ENCODE measurements around the gene UBE4A.

The UBE4A gene, protein sequence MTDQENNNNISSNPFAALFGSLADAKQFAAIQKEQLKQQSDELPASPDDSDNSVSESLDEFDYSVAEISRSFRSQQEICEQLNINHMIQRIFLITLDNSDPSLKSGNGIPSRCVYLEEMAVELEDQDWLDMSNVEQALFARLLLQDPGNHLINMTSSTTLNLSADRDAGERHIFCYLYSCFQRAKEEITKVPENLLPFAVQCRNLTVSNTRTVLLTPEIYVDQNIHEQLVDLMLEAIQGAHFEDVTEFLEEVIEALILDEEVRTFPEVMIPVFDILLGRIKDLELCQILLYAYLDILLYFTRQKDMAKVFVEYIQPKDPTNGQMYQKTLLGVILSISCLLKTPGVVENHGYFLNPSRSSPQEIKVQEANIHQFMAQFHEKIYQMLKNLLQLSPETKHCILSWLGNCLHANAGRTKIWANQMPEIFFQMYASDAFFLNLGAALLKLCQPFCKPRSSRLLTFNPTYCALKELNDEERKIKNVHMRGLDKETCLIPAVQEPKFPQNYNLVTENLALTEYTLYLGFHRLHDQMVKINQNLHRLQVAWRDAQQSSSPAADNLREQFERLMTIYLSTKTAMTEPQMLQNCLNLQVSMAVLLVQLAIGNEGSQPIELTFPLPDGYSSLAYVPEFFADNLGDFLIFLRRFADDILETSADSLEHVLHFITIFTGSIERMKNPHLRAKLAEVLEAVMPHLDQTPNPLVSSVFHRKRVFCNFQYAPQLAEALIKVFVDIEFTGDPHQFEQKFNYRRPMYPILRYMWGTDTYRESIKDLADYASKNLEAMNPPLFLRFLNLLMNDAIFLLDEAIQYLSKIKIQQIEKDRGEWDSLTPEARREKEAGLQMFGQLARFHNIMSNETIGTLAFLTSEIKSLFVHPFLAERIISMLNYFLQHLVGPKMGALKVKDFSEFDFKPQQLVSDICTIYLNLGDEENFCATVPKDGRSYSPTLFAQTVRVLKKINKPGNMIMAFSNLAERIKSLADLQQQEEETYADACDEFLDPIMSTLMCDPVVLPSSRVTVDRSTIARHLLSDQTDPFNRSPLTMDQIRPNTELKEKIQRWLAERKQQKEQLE

DNA sequence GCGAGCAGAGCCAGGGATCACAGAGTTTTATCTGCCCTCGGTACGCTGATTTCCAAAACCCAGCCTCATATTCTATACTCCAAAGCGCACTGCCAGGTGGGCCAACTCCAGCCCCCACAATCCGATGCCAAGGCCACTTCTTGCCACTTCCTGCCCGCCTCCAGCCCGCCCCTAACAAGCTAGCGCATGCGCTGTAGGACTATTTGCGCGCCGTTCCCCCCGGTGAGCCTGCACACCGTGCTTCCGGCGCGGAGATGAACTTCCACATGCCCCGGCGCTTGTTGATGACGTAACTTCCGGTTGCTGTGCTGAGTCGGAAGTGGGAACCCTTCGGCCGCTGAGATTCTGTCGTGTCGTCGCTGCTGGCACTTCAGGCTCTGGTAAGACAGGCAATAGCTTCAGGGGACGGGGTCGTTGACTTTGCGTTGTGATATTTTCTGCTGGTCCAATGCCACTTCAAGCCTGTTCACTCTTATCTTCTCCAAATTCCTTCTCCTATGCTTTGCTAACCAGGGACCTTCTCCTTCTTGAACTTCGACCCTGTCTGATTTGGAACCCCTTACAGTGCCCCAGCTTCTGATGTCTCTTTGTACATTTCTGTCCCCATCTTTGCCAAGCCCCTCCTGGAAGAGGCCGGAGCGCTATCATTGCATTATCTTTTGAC is at the start of gene UBE4A:
Gene UBE4A, plus strand, starts transcription at position 306 of the 664 bp plus-strand sequence. CDS start 5,481 bp downstream, outside the sequence.
- peak; percentile 98 to 99 for DNase-seq

GRCh38 chr11:118310271-118310670 is 49.1 kb upstream of the UBE4A start:
- DNase-seq = no peak

DNA sequence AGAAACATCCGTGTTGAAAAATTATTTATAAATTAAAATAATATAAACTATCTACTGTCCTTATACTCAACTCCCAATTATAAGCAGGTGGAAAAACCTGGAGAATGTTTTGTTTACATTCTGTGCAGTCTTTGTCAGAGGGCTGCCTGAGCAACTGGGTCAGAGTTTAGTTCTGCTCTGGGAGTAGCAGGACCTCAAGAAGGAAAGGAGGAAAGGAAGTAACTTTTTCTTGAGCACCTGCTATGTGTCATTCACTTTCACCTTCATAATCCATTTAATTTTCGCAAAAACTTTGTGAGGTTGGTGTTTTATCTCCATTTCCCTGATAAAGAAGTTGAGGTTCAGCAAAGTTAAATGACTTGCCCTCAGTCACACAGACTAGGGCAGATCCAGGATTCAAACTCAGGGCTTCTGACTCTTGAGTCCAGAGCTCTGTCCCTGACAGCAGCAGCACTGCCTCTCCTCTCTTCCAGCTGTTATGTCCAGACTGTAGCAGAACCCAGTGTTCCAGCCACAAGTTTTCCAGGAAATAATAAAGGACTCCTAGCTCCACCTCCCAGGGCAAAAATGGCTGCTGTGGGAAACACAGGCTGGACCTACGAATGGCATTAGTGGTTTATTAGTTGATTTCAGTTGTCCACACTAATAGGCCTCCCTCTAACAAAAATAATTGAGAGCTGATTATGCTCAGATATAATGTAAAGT is 48.5 kb upstream of the UBE4A start:
- DNase-seq = no peak

- no peak for DNase-seq
Measured at GRCh38 chr11:118311518-118311917, 47.9 kb upstream of the UBE4A start.

GRCh38 chr11:118312328-118312727 is 47.1 kb upstream of the UBE4A start:
- DNase-seq = no peak

DNA sequence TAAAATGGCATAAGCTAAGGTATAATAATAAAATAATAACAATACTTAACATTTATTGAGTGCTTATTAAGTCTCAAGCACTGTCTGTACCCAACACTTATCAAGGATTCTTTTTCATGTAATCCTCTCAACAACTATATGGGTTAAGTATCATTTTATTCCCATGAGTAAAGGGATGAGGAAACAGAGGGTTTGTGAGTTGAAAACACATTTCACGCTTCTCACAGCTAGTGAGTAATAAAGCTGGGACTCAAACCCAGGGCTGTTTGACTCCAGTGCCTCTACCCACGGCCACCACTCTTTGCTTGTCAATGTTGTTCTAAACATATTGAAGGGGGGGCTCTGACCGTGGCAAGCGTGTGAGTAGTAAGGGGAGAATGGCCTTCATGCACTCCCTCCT is 46.2 kb upstream of the UBE4A start:
- no peak for DNase-seq

DNA sequence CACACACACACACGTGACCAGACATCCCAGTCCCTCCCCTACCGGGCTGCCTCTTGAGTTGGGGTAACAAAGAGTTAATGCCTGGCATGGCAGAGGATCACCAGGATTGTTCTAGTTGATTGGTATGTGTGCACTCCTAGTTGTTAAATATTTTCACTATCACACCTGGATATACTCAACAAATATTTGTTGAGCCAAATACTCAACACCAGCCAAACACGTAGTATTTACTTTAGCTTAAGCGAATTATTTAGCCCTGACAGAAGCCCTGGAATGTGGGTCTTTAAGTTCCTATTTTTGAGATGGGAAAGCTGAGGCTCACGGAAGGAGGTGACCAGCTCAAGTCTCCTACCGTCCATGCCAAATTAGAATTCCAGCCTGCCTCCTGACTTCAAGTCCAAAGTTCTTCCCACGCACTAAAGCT is 44.4 kb upstream of the UBE4A start:
- no peak for DNase-seq

DNA sequence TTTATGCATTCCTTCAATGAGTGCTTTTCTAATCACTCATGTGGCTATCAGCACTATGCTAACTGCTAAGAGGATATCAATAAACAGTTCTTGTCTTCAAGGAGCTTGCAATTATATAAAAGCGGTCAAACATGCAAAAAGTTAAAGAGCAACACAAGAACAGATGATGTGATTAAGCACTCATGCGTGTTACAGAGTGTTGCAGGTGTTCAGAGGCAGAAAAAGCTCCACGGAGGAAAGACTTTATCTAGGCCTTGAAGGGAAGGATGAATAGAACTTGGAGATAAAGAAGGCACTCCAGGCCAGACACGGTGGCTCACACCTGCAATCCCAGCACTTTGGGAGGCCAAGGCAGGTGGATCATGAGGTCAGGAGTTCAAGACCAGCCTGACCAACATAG is 41.3 kb upstream of the UBE4A start:
- DNase-seq = no peak

- no peak for DNase-seq
Measured at GRCh38 chr11:118318581-118319336, 40.6 kb upstream of the UBE4A start.

GRCh38 chr11:118319337-118319707 is 40.1 kb upstream of the UBE4A start:
- no peak for DNase-seq

GRCh38 chr11:118320515-118320914 is 38.9 kb upstream of the UBE4A start:
- no peak for DNase-seq

DNA sequence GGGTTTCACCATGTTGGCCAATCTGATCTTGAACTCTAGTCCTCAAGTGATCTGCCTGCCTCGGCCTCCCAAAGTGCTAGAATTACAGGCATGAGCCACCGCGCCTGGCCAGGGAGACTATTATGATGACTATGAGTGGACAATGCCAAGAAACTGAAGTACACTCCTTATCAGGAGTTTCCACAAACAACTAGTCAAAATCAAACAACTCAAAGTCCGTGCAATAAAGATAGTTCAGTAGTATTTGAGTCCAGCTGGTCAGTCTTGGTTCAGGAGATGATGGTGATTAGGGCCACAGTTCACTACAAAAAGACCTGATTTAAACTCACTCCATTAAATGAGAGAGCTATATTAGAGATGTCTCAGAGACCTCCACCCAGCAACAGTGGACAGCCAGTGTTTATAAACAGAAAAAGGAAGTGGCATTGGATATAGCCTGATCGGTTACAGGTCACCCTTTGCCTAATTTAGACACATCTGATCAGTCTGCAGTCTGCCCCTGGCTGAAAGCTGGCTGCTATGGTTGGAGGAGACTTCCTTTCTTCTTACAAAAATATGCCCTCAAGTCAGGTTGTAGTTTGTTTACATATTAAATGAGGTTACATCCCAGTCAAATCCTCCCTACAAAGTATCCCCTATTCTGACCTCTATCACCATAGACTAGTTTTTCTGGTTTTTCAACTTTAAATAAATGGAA is 37.9 kb upstream of the UBE4A start:
- DNase-seq = no peak

GRCh38 chr11:118322721-118323120 is 36.7 kb upstream of the UBE4A start:
- DNase-seq = no peak

DNA sequence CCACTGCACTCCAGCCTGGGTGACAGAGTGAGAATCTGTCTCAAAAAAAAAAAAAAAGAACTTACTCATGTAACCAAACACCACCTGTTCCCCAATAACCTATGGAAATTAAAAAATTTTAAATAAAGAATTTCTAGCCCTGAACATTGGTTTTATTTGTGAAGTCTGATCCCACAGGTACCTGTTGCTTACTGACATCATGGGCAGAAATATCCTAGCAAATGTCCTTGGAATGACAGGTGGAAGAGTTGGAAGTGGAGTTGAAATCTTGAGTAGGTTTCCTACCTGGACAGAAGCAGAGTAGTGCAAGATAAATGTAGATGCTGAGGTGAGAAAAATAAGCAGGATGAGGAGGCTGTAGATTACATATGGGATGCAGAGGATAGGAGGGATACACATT is 34.1 kb upstream of the UBE4A start:
- DNase-seq = no peak

- no peak for DNase-seq
Measured at GRCh38 chr11:118328745-118329144, 30.7 kb upstream of the UBE4A start.

- no peak for DNase-seq
Measured at GRCh38 chr11:118334745-118335144, 24.7 kb upstream of the UBE4A start.

- DNase-seq = peak; percentile 72 to 73
Measured at GRCh38 chr11:118338637-118339061, 20.8 kb upstream of the UBE4A start.

- no peak for DNase-seq
Measured at GRCh38 chr11:118339281-118339961, 20.0 kb upstream of the UBE4A start.

DNA sequence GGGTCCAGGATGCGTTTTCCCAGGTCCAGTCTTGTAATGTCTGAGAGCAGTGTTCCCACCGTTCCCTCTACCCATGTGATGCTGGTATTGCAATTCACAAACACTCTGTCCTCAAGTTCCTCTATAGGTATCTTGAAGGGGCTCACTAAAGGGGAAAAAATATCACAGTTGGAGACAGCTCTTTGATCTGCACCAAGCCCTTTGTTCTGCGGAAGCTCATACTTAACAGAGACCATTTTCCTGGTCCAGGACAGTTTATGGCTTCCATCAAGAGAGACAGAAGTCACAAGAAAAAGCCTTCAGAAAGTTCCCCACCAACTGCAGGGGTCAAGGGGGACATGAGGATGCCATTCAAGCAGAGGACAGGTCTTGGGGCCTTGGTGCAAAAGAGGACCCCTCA is 19.0 kb upstream of the UBE4A start:
- DNase-seq = no peak

DNA sequence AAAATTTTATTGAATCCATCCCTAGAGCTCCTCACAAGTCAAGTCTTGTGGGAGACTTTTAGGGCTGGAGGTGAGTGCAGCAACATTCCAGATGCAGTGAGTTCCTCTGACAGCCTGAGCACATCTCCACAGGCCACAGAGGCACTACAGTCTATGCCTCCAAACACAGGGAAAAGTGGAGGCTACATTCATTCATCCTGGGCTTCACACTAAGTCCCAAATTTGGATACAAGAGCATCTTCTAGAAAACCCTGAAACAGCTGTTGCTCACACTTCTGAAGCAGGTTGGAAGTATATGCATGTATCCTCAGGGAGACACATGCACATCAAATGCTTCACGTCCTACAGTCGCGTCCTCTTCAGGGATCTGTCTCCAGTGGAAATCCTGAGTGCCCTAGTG is 18.1 kb upstream of the UBE4A start:
- DNase-seq = no peak

All from stimulated activated CD4-positive, alpha-beta T cell treated with anti-CD3 and anti-CD28 coated beads, Interleukin-2, amount 100 ng/mL, for 48 hours (primary cell).